ENCODE data around the gene RNASEH1. TPM values are rescaled to one million over a fixed set of nuclear protein-coding genes. Genes with fewer than 3 reads are reported as not detected.

The RNASEH1 gene
- total and polyA plus RNA-seq, 2 of the 13 experiments (the other 11 are each of a cell fraction or from before 2014, with no cell fraction given): 14.5 to 57.4 TPM

GRCh38 chr2:3602553-3603339 is 44.6 kb upstream of the RNASEH1 start (continued):
- TF ChIP-seq ATF6 (CRISPR knock-in tag; conservative IDR thresholded peaks at IDR 0.05) (no peak), ZNF615 (CRISPR knock-in tag; IDR thresholded peaks at IDR 0.05; ENCODE audit: borderline replicate concordance) (no peak), ZNF800 (CRISPR knock-in tag; IDR thresholded peaks at IDR 0.05) (no peak), ZNF547 (CRISPR knock-in tag; IDR thresholded peaks at IDR 0.05) (0 out of 2 replicates have a peak, but pooled peaks have one; percentile 43), ZNF687 (CRISPR knock-in tag; IDR thresholded peaks at IDR 0.05) (peak; percentile 52), ZNF276 (CRISPR knock-in tag; IDR thresholded peaks at IDR 0.05; ENCODE audit: low read depth) (0 out of 2 replicates have a peak, but pooled peaks have one; percentile 33), NFATC3 (CRISPR knock-in tag; IDR thresholded peaks at IDR 0.05) (peak; percentile 84; the same call in 1 of the 2 replicates), TFAP4 (IDR thresholded peaks at IDR 0.05; ENCODE audit: borderline replicate concordance, low read depth) (peak; percentile 24; the same call in 1 of the 2 replicates), ZMYM3 (CRISPR knock-in tag; IDR thresholded peaks at IDR 0.05) (peak; percentile 42; the same call in 1 of the 2 replicates), ZBTB38 (CRISPR knock-in tag; IDR thresholded peaks at IDR 0.05) (peak; percentile 53), ZNF230 (CRISPR knock-in tag; IDR thresholded peaks at IDR 0.05) (0 out of 2 replicates have a peak, but pooled peaks have one; percentile 33), ZSCAN25 (CRISPR knock-in tag; IDR thresholded peaks at IDR 0.05) (0 out of 2 replicates have a peak, but pooled peaks have one; percentile 31), DNMT1 (CRISPR knock-in tag; IDR thresholded peaks at IDR 0.05) (no peak), GABPA (IDR thresholded peaks at IDR 0.05; ENCODE audit: low read depth, low read length) (no peak), GABPA (CRISPR knock-in tag; IDR thresholded peaks at IDR 0.05; ENCODE audit: low read depth) (0 out of 2 replicates have a peak, but pooled peaks have one; percentile 18), BCL3 (CRISPR knock-in tag; IDR thresholded peaks at IDR 0.05) (0 out of 2 replicates have a peak, but pooled peaks have one; percentile 36)

All from HepG2 (cell line).